Mesodermal cell (in vitro differentiated cells): ENCODE measurements around the gene DNAJC16.
"Not testable (repeated sequence)": the region's sequence is repeated elsewhere in the genome, so short reads cannot be mapped to it uniquely, and the experiment has no call there.

ENCODE experiments used
- H3K27ac ChIP-seq: 2 replicates; pipeline ENCODE4 v1.7.0; 2013; ENCODE audit warnings: mild to moderate bottlenecking, low read depth, low read length, moderate library complexity; ENCODE audit not compliant: severe bottlenecking
- H3K36me3 ChIP-seq: 2 replicates; pipeline ENCODE4 v1.7.1; 2013; ENCODE audit warnings: mild to moderate bottlenecking, low read length, moderate library complexity; ENCODE audit not compliant: control insufficient read depth, insufficient read depth
- H3K4me1 ChIP-seq: one replicate; pipeline ENCODE4 v1.7.1; 2013; ENCODE audit warnings: mild to moderate bottlenecking, low read length; ENCODE audit not compliant: insufficient read depth, control insufficient read depth, poor library complexity, severe bottlenecking
- H3K4me3 ChIP-seq: 2 replicates; pipeline ENCODE4 v1.7.0; 2013; ENCODE audit warnings: low read length, control low read depth, mild to moderate bottlenecking; ENCODE audit not compliant: insufficient read depth, poor library complexity, severe bottlenecking; ENCODE audit errors: extremely low read depth
- H3K9me3 ChIP-seq: 2 replicates; pipeline ENCODE4 v1.7.1; 2013; ENCODE audit warnings: mild to moderate bottlenecking, low read length, moderate library complexity; ENCODE audit not compliant: control insufficient read depth
- WGBS, 2 experiments: methylation state at CpG; one replicate each; pipeline ENCODE4 v1.1.5; 2013; ENCODE audit warnings: missing lambda C conversion rate in 2 of 2; ENCODE audit not compliant: insufficient coverage in 2 of 2; 5-methylcytosine and 5-hydroxymethylcytosine counted together

DNAJC16 gene

DNA sequence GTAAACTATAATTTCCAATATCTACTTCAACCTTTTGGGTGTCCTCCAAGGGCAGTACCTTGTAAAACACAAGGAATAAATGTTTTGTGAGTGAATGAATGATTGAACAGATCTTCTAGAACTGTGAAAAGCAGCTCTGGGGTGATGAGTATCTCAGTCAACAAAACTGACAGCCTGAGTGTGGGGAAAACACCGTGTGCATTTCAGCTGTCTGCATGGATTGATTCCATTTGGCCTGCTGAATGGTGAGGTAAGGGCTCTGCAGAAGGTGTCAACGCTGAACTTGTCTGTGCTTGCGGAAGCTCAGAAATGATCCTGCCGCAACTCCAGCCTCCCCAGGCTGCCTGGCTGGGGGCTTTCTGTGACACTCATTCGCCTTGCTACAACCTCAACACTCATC, 65.6 kb downstream of the DNAJC16 start:
- Histone ChIP-seq H3K4me3 (no peak overlapping the region), H3K4me1 (no peaks in the 10 kb centered on the region), H3K27ac (no peak overlapping the region), H3K9me3 (no peaks in the 10 kb centered on the region), H3K36me3 (peaks cover 4% of the 10 kb centered on the region)
- WGBS, 2 experiments, result 86 to 93% methylated on average over 4 of the region's 5 CpGs

DNA sequence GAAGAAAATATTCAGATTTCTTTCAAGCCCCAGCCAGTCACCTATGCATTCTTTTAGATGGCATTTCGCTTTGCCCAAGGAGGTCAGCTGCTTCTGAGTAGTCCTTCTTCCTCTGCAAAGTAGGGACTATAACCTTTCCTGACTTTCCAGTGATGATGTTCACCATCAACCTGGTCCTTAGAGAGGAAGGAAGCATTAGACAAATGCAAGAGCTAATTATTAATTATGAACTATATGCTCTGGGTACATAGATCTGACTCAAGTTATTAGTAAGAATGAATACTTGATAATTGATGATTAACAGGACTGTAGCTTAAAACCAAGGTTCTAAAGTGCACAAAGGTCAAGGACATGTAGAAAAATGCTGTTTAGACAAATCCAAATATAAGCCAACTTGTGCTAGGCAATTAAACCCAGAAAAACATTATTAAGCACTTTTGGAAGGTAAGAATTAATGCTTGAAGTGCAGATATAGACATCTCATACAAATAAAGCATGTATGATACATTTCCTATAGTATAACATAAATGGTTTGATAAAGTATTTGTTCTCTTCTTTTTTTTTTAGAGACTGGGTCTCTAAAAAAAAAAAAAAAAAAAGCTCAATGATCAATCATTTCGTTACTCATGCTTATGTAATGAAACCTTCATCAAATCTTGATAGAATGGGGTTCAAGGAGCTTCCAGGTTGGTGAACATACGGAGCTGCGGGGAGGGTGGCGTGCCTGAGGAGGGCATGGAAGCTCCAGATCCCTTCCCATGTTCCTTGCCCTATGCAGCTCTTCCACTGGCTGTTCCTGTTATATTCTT, 69.4 kb downstream of the DNAJC16 start:
- H3K27ac ChIP-seq, result no peak overlapping the region
- H3K9me3 ChIP-seq, result no peaks in the 10 kb centered on the region
- no peak overlapping the region for H3K4me3 ChIP-seq
- no peaks in the 10 kb centered on the region for H3K4me1 ChIP-seq
- H3K36me3 ChIP-seq, result no peaks in the 10 kb centered on the region
- WGBS, 2 experiments, result 77% methylated on average over 3 of the region's 5 CpGs; no CpG with 5 or more reads in 1 of the 2 experiments

GRCh38 chr1:15598436-15598835, 71.8 kb downstream of the DNAJC16 start:
- Histone ChIP-seq H3K4me3 (no peak overlapping the region), H3K9me3 (no peaks in the 10 kb centered on the region), H3K4me1 (no peaks in the 10 kb centered on the region), H3K27ac (no peak overlapping the region), H3K36me3 (no peaks in the 10 kb centered on the region)
- WGBS, 2 experiments, result 100% methylated on average over 1 of the region's 2 CpGs; no CpG with 5 or more reads in 1 of the 2 experiments

DNA sequence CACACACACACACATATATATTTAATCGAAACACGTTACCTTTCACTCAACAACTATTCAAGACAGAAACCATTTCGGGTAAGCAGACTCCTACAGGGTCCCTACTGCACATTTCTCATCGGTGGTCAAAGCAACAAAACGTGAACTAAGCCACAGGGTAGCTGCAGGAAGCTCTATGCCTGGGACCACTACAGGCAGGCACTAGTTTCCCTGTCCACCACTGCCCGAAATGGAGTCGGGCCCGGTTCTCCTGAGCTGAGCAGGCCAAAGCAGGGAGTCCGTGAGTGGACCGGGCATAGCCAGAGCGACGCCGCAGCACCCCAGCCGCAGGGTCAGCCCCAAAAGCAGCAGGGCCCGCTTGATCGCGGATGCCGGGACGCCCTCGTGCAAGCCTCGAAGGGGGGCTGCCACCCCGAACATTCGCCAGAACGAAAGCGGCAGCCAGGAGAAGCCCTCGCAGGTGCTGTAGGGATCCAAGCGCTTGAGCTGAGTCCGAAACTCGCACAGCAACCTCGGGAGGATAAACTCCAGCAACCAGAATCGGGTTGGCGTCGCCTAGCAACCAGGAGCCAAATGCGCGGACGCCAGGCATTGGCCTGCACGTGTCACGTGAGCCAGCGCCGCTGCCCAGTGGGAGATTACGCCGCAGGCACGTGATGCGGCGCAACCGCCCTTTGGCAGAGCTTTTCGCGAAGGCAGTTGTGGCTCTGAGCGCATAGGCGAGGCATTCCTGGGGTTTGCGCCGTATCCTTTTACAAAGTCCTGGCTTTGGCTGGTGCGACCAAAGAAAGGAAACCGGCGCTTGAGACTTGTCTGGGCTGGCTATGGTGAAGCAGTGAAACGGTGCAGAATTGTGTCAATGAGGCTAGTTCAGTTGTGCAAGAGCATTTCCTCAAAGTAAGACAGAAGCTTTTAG, 76.7 kb downstream of the DNAJC16 start:
- H3K9me3 ChIP-seq, result no peaks in the 10 kb centered on the region
- peak overlapping the region; percentile 33 for H3K27ac ChIP-seq
- H3K36me3 ChIP-seq, result no peaks in the 10 kb centered on the region
- H3K4me1 ChIP-seq, result no peaks in the 10 kb centered on the region
- WGBS, 2 experiments, result 49 to 57% methylated on average over 53 to 56 of the region's 56 CpGs
- H3K4me3 ChIP-seq, result peak overlapping the region; percentile 42

- H3K9me3 ChIP-seq, H3K36me3 ChIP-seq, H3K4me1 ChIP-seq, H3K4me3 ChIP-seq, H3K27ac ChIP-seq: not testable (repeated sequence)
- WGBS, 2 experiments, result 89 to 92% methylated on average over 13 of the region's 13 CpGs
Measured at GRCh38 chr1:15603966-15604282, 77.3 kb downstream of the DNAJC16 start.

DNA sequence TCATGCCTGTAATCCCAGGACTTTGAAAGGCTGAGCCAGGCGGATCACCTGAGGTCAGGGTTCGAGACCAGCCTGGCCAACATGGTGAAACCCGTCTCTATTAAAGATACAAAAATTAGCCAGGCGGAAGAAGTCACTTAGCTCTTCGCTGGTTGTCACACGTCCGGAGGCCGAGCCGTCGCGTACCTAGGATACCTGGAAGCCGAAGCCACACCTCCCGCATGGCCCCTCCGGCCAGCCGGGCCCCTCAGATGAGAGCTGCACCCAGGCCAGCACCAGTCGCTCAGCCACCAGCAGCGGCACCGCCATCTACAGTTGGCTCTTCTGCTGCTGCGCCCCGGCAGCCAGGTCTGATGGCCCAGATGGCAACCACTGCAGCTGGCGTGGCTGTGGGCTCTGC, 77.8 kb downstream of the DNAJC16 start:
- H3K9me3 ChIP-seq, H3K27ac ChIP-seq, H3K4me1 ChIP-seq, H3K36me3 ChIP-seq, H3K4me3 ChIP-seq: not testable (repeated sequence)
- WGBS, 2 experiments, result 96 to 99% methylated on average over 14 to 17 of the region's 21 CpGs

DNA sequence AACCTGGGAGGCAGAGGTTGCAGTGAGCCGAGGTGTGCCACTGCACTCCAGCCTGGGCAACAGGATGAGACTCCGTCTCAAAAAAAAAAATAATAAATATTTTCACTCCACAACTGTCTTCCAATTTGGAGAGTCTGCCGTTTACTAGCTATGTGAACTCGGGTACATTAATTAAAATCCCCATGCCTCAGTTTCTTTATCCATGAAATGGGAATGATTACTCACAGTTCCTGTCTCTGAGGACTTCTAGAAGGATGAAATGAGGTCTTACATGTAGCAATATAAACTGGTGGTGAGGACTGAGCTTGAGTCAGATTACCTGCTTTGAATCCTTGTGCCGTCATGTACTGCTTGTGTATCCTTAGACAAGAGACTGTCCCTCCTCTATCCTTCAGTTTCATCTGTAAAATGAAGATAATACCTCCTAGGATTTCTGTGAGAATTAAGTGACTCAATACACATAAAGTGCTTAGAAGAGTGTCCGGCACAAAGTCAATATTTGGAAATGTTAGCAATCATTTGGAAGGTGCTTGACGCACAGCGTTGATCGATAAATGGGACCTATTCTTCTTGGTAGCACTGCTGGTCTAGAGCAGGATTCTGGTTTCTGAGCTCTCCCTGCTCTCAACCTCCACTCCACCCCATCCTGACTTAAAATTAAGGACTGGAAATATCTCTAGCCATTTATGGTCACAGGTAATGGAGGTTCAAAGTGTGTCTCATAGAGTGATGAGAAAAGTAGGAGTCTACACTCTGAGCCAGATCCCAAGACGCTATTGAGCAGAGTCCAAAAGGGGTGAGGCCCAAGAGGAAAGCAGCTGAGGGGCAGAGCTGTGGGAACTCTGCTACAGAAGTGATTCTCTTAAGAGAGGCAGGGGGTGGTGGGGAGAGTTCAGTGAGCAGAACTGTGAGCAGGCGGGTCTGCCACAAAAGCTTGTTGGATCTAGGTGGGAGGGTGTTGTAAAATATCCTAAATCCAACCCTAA, 79.0 kb downstream of the DNAJC16 start:
- no peaks in the 10 kb centered on the region for H3K36me3 ChIP-seq
- no peak overlapping the region for H3K27ac ChIP-seq
- no peaks in the 10 kb centered on the region for H3K9me3 ChIP-seq
- H3K4me1 ChIP-seq, result no peaks in the 10 kb centered on the region
- no peak overlapping the region for H3K4me3 ChIP-seq
- 88 to 90% methylated on average over 8 to 9 of the region's 11 CpGs for WGBS, 2 experiments

GRCh38 chr1:15609631-15610030, 83.0 kb downstream of the DNAJC16 start:
- Histone ChIP-seq H3K27ac (no peak overlapping the region), H3K4me1 (no peaks in the 10 kb centered on the region), H3K36me3 (no peaks in the 10 kb centered on the region), H3K9me3 (no peaks in the 10 kb centered on the region), H3K4me3 (no peak overlapping the region)
- WGBS, 2 experiments, result 94 to 95% methylated on average over 4 to 6 of the region's 7 CpGs

DNA sequence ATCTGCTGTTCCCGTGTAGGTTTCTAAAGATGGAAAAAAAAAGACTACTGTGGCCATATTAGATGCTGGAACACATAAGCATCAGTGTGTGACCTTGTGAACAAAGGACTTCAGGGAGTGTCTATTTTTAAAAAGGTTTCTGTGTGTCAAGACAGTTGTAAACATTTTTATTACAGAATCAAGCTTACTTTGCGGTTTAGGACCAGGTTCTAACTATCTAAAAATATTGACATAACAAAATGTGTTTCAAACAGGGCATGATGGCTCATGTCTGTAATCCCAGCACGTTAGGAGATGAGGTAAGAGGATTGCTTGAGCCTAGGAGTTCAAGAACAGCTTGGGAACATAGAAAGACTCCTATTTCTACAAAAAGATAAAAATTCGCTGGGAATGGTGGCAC, 83.5 kb downstream of the DNAJC16 start:
- Histone ChIP-seq H3K9me3 (no peaks in the 10 kb centered on the region), H3K27ac (no peak overlapping the region), H3K4me1 (no peaks in the 10 kb centered on the region), H3K36me3 (no peaks in the 10 kb centered on the region), H3K4me3 (no peak overlapping the region)
- WGBS, 2 experiments, result 67 to 81% methylated on average over 3 of the region's 4 CpGs
